ENCODE data around the gene ZNF750. TPM values are rescaled to one million over a fixed set of nuclear protein-coding genes. Genes with fewer than 3 reads are reported as not detected.

Gene ZNF750
- total RNA-seq, 6 experiments from 2014 or later, result not detected

DNA sequence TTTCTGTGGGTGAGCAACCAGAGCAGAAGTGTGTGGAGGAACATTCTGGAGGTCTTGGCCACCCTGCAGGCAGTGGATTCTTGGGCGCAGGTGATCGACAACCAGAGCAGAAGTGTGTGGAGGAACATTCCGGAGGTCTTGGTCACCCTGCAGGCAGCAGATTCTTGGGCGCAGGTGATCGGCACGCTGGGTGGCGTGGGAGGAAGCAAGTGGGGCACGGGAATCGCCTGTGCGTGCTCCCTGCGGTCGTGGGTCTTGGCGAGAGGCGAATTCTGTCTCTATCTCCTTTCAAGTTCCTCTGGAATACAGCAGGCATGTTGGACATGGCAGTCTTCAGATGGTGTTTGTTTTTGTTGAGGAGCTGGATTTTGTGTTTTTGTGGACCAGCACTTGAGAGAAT, 30.7 kb upstream of the ZNF750 start:
- DNase-seq, result peak in 1 of 3 donors; percentile 37
- 97% methylated on average over 14 of the region's 14 CpGs for WGBS (ENCODE audit: insufficient coverage, low coverage, low lambda C conversion rate, missing lambda C conversion rate)
- Histone ChIP-seq H3K27ac (no peak overlapping the region), H3K4me3 (no peak overlapping the region), H3K27me3 (no peaks in the 10 kb centered on the region), H3K9me3 (no peaks in the 10 kb centered on the region), H3K4me1 (no peaks in the 10 kb centered on the region), H3K36me3 (peaks cover 0 to 14% (median 1%) of the 10 kb centered on the region in 4 donors)
- intact Hi-C loops (cut with DNase I), result no loop called here
- TF ChIP-seq, protein P1, sequence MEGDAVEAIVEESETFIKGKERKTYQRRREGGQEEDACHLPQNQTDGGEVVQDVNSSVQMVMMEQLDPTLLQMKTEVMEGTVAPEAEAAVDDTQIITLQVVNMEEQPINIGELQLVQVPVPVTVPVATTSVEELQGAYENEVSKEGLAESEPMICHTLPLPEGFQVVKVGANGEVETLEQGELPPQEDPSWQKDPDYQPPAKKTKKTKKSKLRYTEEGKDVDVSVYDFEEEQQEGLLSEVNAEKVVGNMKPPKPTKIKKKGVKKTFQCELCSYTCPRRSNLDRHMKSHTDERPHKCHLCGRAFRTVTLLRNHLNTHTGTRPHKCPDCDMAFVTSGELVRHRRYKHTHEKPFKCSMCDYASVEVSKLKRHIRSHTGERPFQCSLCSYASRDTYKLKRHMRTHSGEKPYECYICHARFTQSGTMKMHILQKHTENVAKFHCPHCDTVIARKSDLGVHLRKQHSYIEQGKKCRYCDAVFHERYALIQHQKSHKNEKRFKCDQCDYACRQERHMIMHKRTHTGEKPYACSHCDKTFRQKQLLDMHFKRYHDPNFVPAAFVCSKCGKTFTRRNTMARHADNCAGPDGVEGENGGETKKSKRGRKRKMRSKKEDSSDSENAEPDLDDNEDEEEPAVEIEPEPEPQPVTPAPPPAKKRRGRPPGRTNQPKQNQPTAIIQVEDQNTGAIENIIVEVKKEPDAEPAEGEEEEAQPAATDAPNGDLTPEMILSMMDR (IDR thresholded peaks at IDR 0.05), result no peak
- no peak for ATAC-seq

DNA sequence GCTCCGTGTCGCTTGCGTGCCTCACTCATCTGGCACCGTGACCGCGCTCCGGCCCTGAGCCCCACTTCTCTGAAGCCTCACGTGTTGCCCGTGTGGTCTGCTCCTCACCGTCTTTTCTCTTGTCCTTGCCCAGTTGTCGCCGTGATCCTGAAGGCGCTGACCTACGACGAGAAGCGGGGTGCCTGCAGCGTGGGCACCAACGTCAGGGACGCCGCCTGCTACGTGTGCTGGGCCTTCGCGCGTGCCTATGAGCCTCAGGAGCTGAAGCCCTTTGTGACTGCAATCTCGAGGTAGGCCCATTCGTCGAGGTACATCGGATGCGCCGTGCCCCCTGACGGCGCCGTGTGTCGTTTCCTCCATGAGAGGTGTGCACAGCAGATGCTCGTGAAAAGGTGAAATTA, 30.3 kb upstream of the ZNF750 start:
- no peaks in the 10 kb centered on the region for H3K4me1 ChIP-seq
- peak in 1 of 3 donors; percentile 39 for DNase-seq
- no peak overlapping the region for H3K27ac ChIP-seq
- ATAC-seq, result no peak
- H3K4me3 ChIP-seq, result no peak overlapping the region
- TF ChIP-seq POLR2A (IDR thresholded peaks at IDR 0.05), result no peak
- TF ChIP-seq, protein P1 (IDR thresholded peaks at IDR 0.05), result no peak
- peaks cover 0 to 14% (median 1%) of the 10 kb centered on the region in 4 donors for H3K36me3 ChIP-seq
- intact Hi-C loops (cut with DNase I), result no loop called here
- no peaks in the 10 kb centered on the region for H3K27me3 ChIP-seq
- 98% methylated on average over 9 of the region's 35 CpGs for WGBS (ENCODE audit: insufficient coverage, low coverage, low lambda C conversion rate, missing lambda C conversion rate)
- no peaks in the 10 kb centered on the region for H3K9me3 ChIP-seq

DNA sequence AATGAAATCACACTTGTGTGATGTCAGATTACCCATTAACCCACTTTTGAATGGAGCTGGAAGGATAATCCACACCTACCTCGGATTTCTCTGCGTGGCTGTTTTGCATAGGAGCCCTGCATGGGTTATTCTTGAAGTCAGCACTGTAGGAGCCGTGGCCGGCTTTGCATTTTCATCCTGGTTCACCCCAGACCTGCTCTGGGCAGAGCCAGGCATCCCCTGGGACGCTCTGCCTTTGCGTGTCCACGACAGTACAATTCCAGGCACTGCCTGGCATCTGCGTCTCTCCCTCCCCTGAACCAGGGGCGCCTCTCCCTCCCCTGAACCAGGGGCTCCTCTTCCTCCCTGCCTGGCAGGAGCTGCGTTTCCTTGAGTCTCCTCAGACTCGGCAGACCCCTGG, 29.7 kb upstream of the ZNF750 start:
- intact Hi-C loops (cut with DNase I), result no loop called here
- ATAC-seq, result no peak
- 79% methylated on average over 3 of the region's 11 CpGs for WGBS (ENCODE audit: insufficient coverage, low coverage, low lambda C conversion rate, missing lambda C conversion rate)
- Histone ChIP-seq H3K27ac (no peak overlapping the region), H3K9me3 (no peaks in the 10 kb centered on the region), H3K36me3 (peaks cover 0 to 14% (median 1%) of the 10 kb centered on the region in 4 donors), H3K4me1 (no peaks in the 10 kb centered on the region), H3K27me3 (no peaks in the 10 kb centered on the region), H3K4me3 (no peak overlapping the region)
- no peak for DNase-seq
- TF ChIP-seq, protein P1 (IDR thresholded peaks at IDR 0.05), result no peak
- no peak for TF ChIP-seq POLR2A (IDR thresholded peaks at IDR 0.05)

DNA sequence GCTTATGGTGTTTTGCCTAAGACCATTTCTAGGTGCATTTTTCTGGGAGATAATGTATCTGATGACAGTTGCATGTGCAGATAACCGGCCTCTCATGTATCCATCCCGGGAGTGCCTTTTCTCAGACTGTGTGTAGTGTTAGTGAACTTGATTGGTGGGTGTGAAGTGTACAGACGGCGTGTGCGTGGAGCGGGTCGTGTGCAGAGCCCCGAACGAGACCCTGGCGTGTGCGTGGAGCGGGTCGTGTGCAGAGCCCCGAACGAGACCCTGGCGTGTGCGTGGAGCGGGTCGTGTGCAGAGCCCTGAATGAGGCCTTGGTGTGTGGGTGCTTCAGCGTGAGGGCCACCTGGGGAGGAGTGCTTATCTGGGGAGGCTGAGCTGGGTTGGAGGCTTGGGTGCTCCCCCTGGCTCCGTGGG, 28.9 kb upstream of the ZNF750 start:
- Histone ChIP-seq H3K27ac (no peak overlapping the region), H3K9me3 (no peaks in the 10 kb centered on the region), H3K36me3 (peaks cover 0 to 14% (median 1%) of the 10 kb centered on the region in 4 donors), H3K4me3 (no peak overlapping the region), H3K27me3 (no peaks in the 10 kb centered on the region), H3K4me1 (no peaks in the 10 kb centered on the region)
- DNase-seq (no peak), ATAC-seq (no peak)
- 97% methylated on average over 17 of the region's 21 CpGs for WGBS (ENCODE audit: insufficient coverage, low coverage, low lambda C conversion rate, missing lambda C conversion rate)
- intact Hi-C loops (cut with DNase I), result no loop called here
- no peak for TF ChIP-seq POLR2A (IDR thresholded peaks at IDR 0.05)
- TF ChIP-seq, protein P1 (IDR thresholded peaks at IDR 0.05), result no peak
